ENCODE results near the gene ASB13.

DNA sequence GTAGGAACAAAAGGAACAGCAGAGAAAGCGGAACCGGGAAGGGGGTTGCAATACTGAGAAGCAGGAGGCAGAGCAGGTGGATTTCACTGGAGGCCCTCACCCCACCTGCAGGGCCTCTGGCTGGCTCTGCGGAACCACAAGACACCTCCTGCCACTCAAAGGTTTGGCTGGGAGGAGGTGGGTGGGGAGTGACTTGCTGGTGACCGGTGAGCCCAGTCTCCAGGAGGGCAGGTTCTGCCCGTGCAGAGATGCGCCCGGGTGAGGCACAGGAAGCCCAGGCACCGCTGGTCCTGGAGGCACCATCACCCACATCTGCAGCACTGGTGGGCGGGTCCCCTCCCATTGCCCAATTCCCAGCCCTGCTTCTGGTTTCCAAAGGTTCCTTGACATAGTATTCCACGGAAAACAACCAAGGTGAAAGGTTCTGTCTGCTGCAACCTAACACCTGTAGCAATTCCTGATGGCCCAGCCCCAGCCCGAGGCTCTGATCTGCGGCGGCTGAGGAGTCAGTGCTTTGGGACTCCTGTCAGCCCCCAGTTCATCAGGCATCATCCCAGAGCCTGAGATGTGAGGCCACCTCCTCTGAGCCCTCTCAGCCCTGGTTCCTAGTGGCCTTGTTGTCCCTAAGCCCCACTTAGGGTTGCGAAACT is 77.3 kb downstream of the ASB13 start:
- TF ChIP-seq, protein P1, sequence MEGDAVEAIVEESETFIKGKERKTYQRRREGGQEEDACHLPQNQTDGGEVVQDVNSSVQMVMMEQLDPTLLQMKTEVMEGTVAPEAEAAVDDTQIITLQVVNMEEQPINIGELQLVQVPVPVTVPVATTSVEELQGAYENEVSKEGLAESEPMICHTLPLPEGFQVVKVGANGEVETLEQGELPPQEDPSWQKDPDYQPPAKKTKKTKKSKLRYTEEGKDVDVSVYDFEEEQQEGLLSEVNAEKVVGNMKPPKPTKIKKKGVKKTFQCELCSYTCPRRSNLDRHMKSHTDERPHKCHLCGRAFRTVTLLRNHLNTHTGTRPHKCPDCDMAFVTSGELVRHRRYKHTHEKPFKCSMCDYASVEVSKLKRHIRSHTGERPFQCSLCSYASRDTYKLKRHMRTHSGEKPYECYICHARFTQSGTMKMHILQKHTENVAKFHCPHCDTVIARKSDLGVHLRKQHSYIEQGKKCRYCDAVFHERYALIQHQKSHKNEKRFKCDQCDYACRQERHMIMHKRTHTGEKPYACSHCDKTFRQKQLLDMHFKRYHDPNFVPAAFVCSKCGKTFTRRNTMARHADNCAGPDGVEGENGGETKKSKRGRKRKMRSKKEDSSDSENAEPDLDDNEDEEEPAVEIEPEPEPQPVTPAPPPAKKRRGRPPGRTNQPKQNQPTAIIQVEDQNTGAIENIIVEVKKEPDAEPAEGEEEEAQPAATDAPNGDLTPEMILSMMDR (conservative IDR thresholded peaks at IDR 0.05 in 1 of 2, IDR thresholded peaks at IDR 0.05 in 1 of 2; ENCODE audit: low read depth in 1 of 2, low read length in 2 of 2), result no peak
- no peak for TF ChIP-seq EZH2 (IDR thresholded peaks at IDR 0.05; ENCODE audit: low read length, missing control alignments)
